SK-N-SH (cell line): ENCODE results near the gene ALKBH2. TPM values are rescaled to one million over a fixed set of nuclear protein-coding genes. Genes with fewer than 3 reads are reported as not detected.

Experiments used
- CTCF ChIA-PET: fragments of 300-600, 350-600 bp; formaldehyde crosslinking; extraction: SDS; loops from one replicate; lab custom pipeline; 2021; lab: Yijun Ruan, JAX
- POLR2A ChIA-PET: fragments of 350-600 bp; sonication (Branson Sonifier 250); formaldehyde crosslinking; extraction: SDS; loops from one replicate; lab custom pipeline; 2020; ENCODE audit warnings: antibody characterized with exemption, inconsistent platforms; lab: Yijun Ruan, JAX
- DNase-seq: peaks from one replicate; pipeline ENCODE4 v3.0.0; 2012
- H2AFZ ChIP-seq: fragments of 200-600 bp; sonication (generic); 2 replicates; pipeline ENCODE4 v1.8.1; 2016; ENCODE audit warnings: antibody characterized with exemption, mild to moderate bottlenecking, low read depth
- H3F3A ChIP-seq: fragments of 200-600 bp; sonication (generic); replicated peaks from 2 replicates; pipeline ENCODE3; 2016; ENCODE audit warnings: antibody characterized with exemption, mild to moderate bottlenecking; ENCODE audit not compliant: insufficient read depth
- H3K27ac ChIP-seq, 2 experiments: fragments of 200-500 bp in 1 of 2; fragments of 200-600 bp in 1 of 2; sonication (Bioruptor generic) in 1 of 2; sonication (generic), shearing (Covaris generic) in 1 of 2; 2 replicates each; pipeline versions ENCODE4 v1.5.1 to v1.6.1; 2014 to 2016; ENCODE audit warnings: low read depth in 2 of 2, inconsistent platforms in 1 of 2, low read length in 1 of 2, mild to moderate bottlenecking in 1 of 2, mixed read lengths in 1 of 2
- H3K27me3 ChIP-seq: fragments of 200-600 bp; sonication (generic), shearing (Covaris generic); 2 replicates; pipeline ENCODE4 v1.6.1; 2016; ENCODE audit warnings: mixed run types; ENCODE audit not compliant: insufficient read depth
- H3K36me3 ChIP-seq, 2 experiments: fragments of 200-500 bp in 1 of 2; fragments of 200-600 bp in 1 of 2; sonication (Bioruptor generic) in 1 of 2; sonication (generic) in 1 of 2; replicated peaks in 1 of 2; 2 replicates each; pipeline versions ENCODE3 to v1.5.1; 2014 to 2016; ENCODE audit warnings: low read length in 1 of 2, mild to moderate bottlenecking in 1 of 2; ENCODE audit not compliant: insufficient read depth in 2 of 2, control insufficient read depth in 1 of 2
- H3K4me1 ChIP-seq, 2 experiments: fragments of 200-500 bp in 1 of 2; fragments of 200-600 bp in 1 of 2; sonication (Bioruptor generic) in 1 of 2; sonication (generic), shearing (Covaris generic) in 1 of 2; 2 replicates each; pipeline versions ENCODE4 v1.5.1 to v1.6.1; 2014 to 2016; ENCODE audit warnings: low read depth in 1 of 2, low read length in 1 of 2, mixed run types in 1 of 2; ENCODE audit not compliant: insufficient read depth in 2 of 2, control insufficient read depth in 1 of 2
- H3K4me2 ChIP-seq: fragments of 200-600 bp; sonication (generic), shearing (Covaris generic); 2 replicates; pipeline ENCODE4 v1.6.1; 2017; ENCODE audit warnings: mixed run types
- H3K4me3 ChIP-seq, 2 experiments: fragments of 200-500 bp in 1 of 2; fragments of 200-600 bp in 1 of 2; sonication (Bioruptor generic) in 1 of 2; sonication (generic), shearing (Covaris generic) in 1 of 2; 2 replicates each; pipeline versions ENCODE4 v1.5.1 to v1.8.1; 2014 to 2016; ENCODE audit warnings: low read depth in 2 of 2, inconsistent platforms in 1 of 2, low read length in 1 of 2, mild to moderate bottlenecking in 1 of 2, mixed read lengths in 1 of 2, moderate library complexity in 1 of 2
- H3K79me2 ChIP-seq: fragments of 200-600 bp; sonication (generic); 2 replicates; pipeline ENCODE4 v1.8.1; 2017; ENCODE audit warnings: mild to moderate bottlenecking; ENCODE audit not compliant: insufficient read depth
- H3K9ac ChIP-seq: fragments of 200-600 bp; sonication (generic); 2 replicates; pipeline ENCODE4 v1.6.1; 2017; ENCODE audit warnings: mixed run types
- H3K9me2 ChIP-seq: fragments of 200-600 bp; sonication (generic); 2 replicates; pipeline ENCODE4 v1.6.1; 2017; ENCODE audit warnings: mixed run types
- H3K9me3 ChIP-seq: fragments of 200-600 bp; sonication (generic); 2 replicates; pipeline ENCODE4 v1.6.1; 2017; ENCODE audit warnings: mixed run types, mild to moderate bottlenecking, moderate library complexity
- H4K20me1 ChIP-seq: fragments of 200-600 bp; sonication (generic); 2 replicates; pipeline ENCODE4 v1.6.1; 2017; ENCODE audit warnings: mild to moderate bottlenecking, mixed run types; ENCODE audit not compliant: insufficient read depth
- FOSL2 ChIP-seq: IDR thresholded peaks from 2 replicates; pipeline ENCODE4 v1.4.0; 2012; ENCODE audit warnings: low read depth, mild to moderate bottlenecking, moderate library complexity, borderline replicate concordance
- FOXJ3 ChIP-seq: sonication (generic); formaldehyde crosslinking; IDR thresholded peaks from 2 replicates; pipeline ENCODE4 v1.5.1; 2020; ENCODE audit warnings: mild to moderate bottlenecking, missing genetic modification reagents
- MEF2A ChIP-seq: IDR thresholded peaks from 2 replicates; pipeline ENCODE4 v1.4.0; 2012; ENCODE audit warnings: low read depth, borderline replicate concordance
- RFX5 ChIP-seq: IDR thresholded peaks from 2 replicates; pipeline ENCODE4 v1.6.1; 2012; ENCODE audit warnings: mild to moderate bottlenecking, improper control_type of control experiment, low read length
- TAF1 ChIP-seq: IDR thresholded peaks from 2 replicates; pipeline ENCODE4 v1.6.1; 2012; ENCODE audit warnings: low read depth, mild to moderate bottlenecking, low read length, moderate library complexity, borderline replicate concordance
- YY1 ChIP-seq: IDR thresholded peaks from 2 replicates; pipeline ENCODE4 v1.4.0; 2012; ENCODE audit warnings: low read depth, mild to moderate bottlenecking
- WGBS: methylation state at CpG from one replicate; pipeline ENCODE4 v1.1.6; 2017; ENCODE audit warnings: low lambda C conversion rate; 5-methylcytosine and 5-hydroxymethylcytosine counted together
- polyA plus RNA-seq, 3 experiments: library from polyadenylated mRNA; depleted of rRNA; stranded (reverse); fragments of >200 nt; gene quantifications; 2 replicates each; pipeline ENCODE4 v1.2.3, GENCODE V29; 2012

ALKBH2 gene
- polyA plus RNA-seq, 1 of the 3 experiments (the other 2 are of a cell fraction), result 47.3 TPM

GRCh38 chr12:109130297-109131153 lies 37.3 kb upstream of the ALKBH2 start:
- POLR2A ChIA-PET, result no interaction called here
- Histone ChIP-seq H3K4me2 (no peak overlapping the region), H2AFZ (no peak overlapping the region), H3K36me3 (no peaks in the 10 kb centered on the region), H3K4me3 (no peak overlapping the region), H3F3A (no peaks in the 10 kb centered on the region), H3K4me1 (peaks cover 0 to 7% of the 10 kb centered on the region in 2 experiments; a peak in 1 of 4 replicates), H3K27ac (no peak overlapping the region), H4K20me1 (no peaks in the 10 kb centered on the region), H3K79me2 (no peaks in the 10 kb centered on the region), H3K9me3 (no peaks in the 10 kb centered on the region), H3K9me2 (no peaks in the 10 kb centered on the region), H3K27me3 (no peaks in the 10 kb centered on the region), H3K9ac (no peak overlapping the region)
- CTCF ChIA-PET, result interaction anchor here (0.5 to 2.5 kb wide), 4 partner anchors 19 to 263 kb away, joined by 3 to 8 read pairs (median 3); no protein-coding TSS in a partner anchor
- no peak for DNase-seq
- 81% methylated on average over 15 of the region's 15 CpGs for WGBS
- TF ChIP-seq TAF1, result no peak

GRCh38 chr12:109127533-109128242 lies 34.4 kb upstream of the ALKBH2 start:
- H3K27ac ChIP-seq, result no peak overlapping the region
- TF ChIP-seq RFX5, result no peak
- TF ChIP-seq FOSL2, result no peak
- TF ChIP-seq, all 33 proteins: peak for 0
- CTCF ChIA-PET, result interaction anchor here (1.1 to 2.1 kb wide), 2 partner anchors 16 to 266 kb away, joined by 3 to 9 read pairs; no protein-coding TSS in a partner anchor
- Histone ChIP-seq H3F3A (no peaks in the 10 kb centered on the region), H2AFZ (no peak overlapping the region), H4K20me1 (no peaks in the 10 kb centered on the region), H3K9ac (no peak overlapping the region), H3K27me3 (no peaks in the 10 kb centered on the region), H3K4me2 (no peak overlapping the region), H3K9me3 (no peaks in the 10 kb centered on the region), H3K9me2 (no peaks in the 10 kb centered on the region), H3K79me2 (no peaks in the 10 kb centered on the region), H3K4me1 (peaks cover 0 to 7% of the 10 kb centered on the region in 2 experiments; a peak in 1 of 4 replicates), H3K4me3 (no peak overlapping the region), H3K36me3 (no peaks in the 10 kb centered on the region)
- no peak for DNase-seq
- POLR2A ChIA-PET, result no interaction called here
- WGBS, result 91% methylated on average over 13 of the region's 13 CpGs

GRCh38 chr12:109126784-109127183 lies 33.5 kb upstream of the ALKBH2 start:
- H3K27me3 ChIP-seq, result no peaks in the 10 kb centered on the region
- peaks cover 0 to 7% of the 10 kb centered on the region in 2 experiments; a peak in 1 of 4 replicates for H3K4me1 ChIP-seq
- H3K36me3 ChIP-seq, result no peaks in the 10 kb centered on the region
- no peak overlapping the region for H2AFZ ChIP-seq
- no peaks in the 10 kb centered on the region for H3K79me2 ChIP-seq
- H3K9me2 ChIP-seq, result no peaks in the 10 kb centered on the region
- H4K20me1 ChIP-seq, result no peaks in the 10 kb centered on the region
- no peak overlapping the region for H3K27ac ChIP-seq
- no peak for DNase-seq
- no peaks in the 10 kb centered on the region for H3F3A ChIP-seq
- 72% methylated on average over 3 of the region's 3 CpGs for WGBS
- TF ChIP-seq MEF2A (no peak), YY1 (no peak), FOXJ3 (CRISPR knock-in tag) (no peak)
- ChIA-PET POLR2A (no interaction called here), CTCF (interaction anchor here (1.1 to 1.4 kb wide), 2 partner anchors 16 to 267 kb away, joined by 3 to 4 read pairs; no protein-coding TSS in a partner anchor)
- no peak overlapping the region for H3K4me2 ChIP-seq
- no peak overlapping the region for H3K9ac ChIP-seq
- H3K4me3 ChIP-seq, result no peak overlapping the region
- no peaks in the 10 kb centered on the region for H3K9me3 ChIP-seq
